Peyer's patch (tissue), 4 donors: ENCODE measurements around the gene MAP2K5. TPM values are rescaled to one million over a fixed set of nuclear protein-coding genes. Genes with fewer than 3 reads are reported as not detected.

ENCODE experiments used
- DNase-seq, 3 donors: peaks; one replicate each; pipeline ENCODE4 v3.0.0-alpha.2; 2017 to 2019
- H3K27ac ChIP-seq, 4 donors: fragments of 200-600 bp; sonication (generic); one replicate each; pipeline ENCODE4 v1.5.1; 2016 to 2019
- H3K27me3 ChIP-seq, 2 donors: fragments of 200-600 bp; sonication (generic); one replicate each; pipeline ENCODE4 v1.5.1; 2019
- H3K36me3 ChIP-seq, 3 donors: fragments of 200-600 bp; sonication (generic); one replicate each; pipeline ENCODE4 v1.5.1; 2016 to 2019
- H3K4me1 ChIP-seq, 4 donors: fragments of 200-600 bp; sonication (generic); one replicate each; pipeline ENCODE4 v1.5.1; 2016 to 2019
- H3K4me3 ChIP-seq, 4 donors: fragments of 200-600 bp; sonication (generic); 1 replicate in 3 of 4; 2 replicates in 1 of 4; pipeline ENCODE4 v1.5.1; 2016 to 2019; ENCODE audit warnings: mild to moderate bottlenecking in 1 of 4
- H3K9me3 ChIP-seq, 4 donors: fragments of 200-600 bp; sonication (generic); one replicate each; pipeline ENCODE4 v1.5.1; 2016 to 2019; ENCODE audit warnings: mild to moderate bottlenecking in 1 of 4
- CTCF ChIP-seq, 6 experiments: fragments of 450-650 bp in 4 of 6; fragments of 200-600 bp in 2 of 6; sonication (generic) in 1 of 6; IDR thresholded peaks; one replicate each; pipeline ENCODE4 v1.5.1; 2017 to 2019; ENCODE audit warnings: antibody characterized with exemption in 6 of 6, mild to moderate bottlenecking in 3 of 6, moderate library complexity in 1 of 6
- POLR2A ChIP-seq, 2 donors: fragments of 450-650 bp; IDR thresholded peaks; one replicate each; pipeline ENCODE4 v1.5.1; 2017; ENCODE audit warnings: antibody characterized with exemption in 2 of 2, mild to moderate bottlenecking in 2 of 2, moderate library complexity in 2 of 2
- total RNA-seq, 4 donors: library from RNA; depleted of rRNA; stranded (reverse); fragments of >200 nt; gene quantifications; one replicate each; pipeline ENCODE4 v1.1.0, GENCODE V29; 2016

The MAP2K5 gene
- total RNA-seq, 4 donors from 2014 or later = 14.0 to 50.3 (median 21.2) TPM

DNA sequence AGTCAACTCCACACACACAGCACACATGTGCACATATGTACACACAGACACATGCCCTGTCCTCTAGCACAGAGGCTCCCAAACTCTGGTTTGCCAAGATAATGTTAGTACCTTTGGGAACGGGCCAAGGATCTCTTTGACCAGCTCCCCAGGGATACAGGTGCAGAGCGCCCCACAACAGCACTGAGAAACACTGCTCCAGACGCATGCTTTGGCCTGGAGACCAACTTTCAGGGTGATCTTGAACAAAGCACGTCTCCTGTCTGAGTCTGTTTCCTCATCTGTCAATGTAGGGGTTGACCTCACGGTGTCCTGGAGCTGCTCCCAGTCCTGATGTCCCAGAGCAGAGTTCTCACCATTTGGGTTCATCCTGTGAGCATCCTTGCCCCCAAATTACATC, 266.9 kb downstream of the MAP2K5 start:
- Histone ChIP-seq H3K9me3 (no peaks in the 10 kb centered on the region), H3K4me3 (no peak overlapping the region), H3K27me3 (no peaks in the 10 kb centered on the region), H3K36me3 (no peaks in the 10 kb centered on the region), H3K27ac (no peak overlapping the region), H3K4me1 (no peaks in the 10 kb centered on the region)
- no peak for TF ChIP-seq POLR2A (IDR thresholded peaks at IDR 0.05)
- TF ChIP-seq CTCF (IDR thresholded peaks at IDR 0.05) = no peak
- DNase-seq = peak in 1 of 3 donors; percentile 21

- Histone ChIP-seq H3K4me1 (no peaks in the 10 kb centered on the region), H3K27ac (no peak overlapping the region), H3K36me3 (no peaks in the 10 kb centered on the region), H3K9me3 (no peaks in the 10 kb centered on the region), H3K27me3 (no peaks in the 10 kb centered on the region), H3K4me3 (no peak overlapping the region)
- DNase-seq = no peak
- TF ChIP-seq POLR2A (IDR thresholded peaks at IDR 0.05) (no peak), CTCF (IDR thresholded peaks at IDR 0.05) (no peak)
Observed at GRCh38 chr15:67809866-67810265, 267.4 kb downstream of the MAP2K5 start.

- Histone ChIP-seq H3K4me3 (no peak overlapping the region), H3K27me3 (no peaks in the 10 kb centered on the region), H3K27ac (no peak overlapping the region), H3K9me3 (no peaks in the 10 kb centered on the region), H3K36me3 (no peaks in the 10 kb centered on the region), H3K4me1 (no peaks in the 10 kb centered on the region)
- TF ChIP-seq CTCF (IDR thresholded peaks at IDR 0.05) (no peak), POLR2A (IDR thresholded peaks at IDR 0.05) (no peak)
- peak in 1 of 3 donors; percentile 29 for DNase-seq
Observed at GRCh38 chr15:67812241-67812644, 269.7 kb downstream of the MAP2K5 start.

DNA sequence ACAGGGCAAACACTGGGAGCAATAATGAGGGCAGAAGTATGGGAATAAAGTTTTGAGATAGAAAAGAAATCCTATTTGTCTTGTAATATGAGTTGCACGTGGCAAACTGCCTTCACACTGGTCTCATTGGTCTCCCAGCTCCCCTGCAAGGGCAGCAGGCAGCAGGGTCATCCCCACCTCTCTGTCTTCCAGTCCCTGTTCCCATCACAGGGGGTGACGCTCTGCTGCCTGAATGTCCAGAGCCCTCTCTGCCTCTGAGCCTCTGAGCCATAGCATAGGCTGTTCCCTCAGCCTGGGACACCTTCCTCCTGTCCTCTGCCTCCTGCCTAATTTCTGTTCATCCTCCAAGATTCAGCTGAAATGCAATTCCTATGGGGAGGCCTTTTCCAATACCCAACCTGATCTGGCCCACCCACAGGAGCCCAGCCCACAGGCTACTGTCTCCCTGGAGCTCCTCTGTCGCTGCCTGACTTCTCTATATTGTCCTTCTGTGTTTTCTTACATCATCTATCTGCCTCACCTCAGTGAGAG, 270.7 kb downstream of the MAP2K5 start:
- no peaks in the 10 kb centered on the region for H3K4me1 ChIP-seq
- no peaks in the 10 kb centered on the region for H3K36me3 ChIP-seq
- H3K4me3 ChIP-seq = no peak overlapping the region
- no peaks in the 10 kb centered on the region for H3K27me3 ChIP-seq
- TF ChIP-seq POLR2A (IDR thresholded peaks at IDR 0.05) (no peak), CTCF (IDR thresholded peaks at IDR 0.05) (no peak)
- peak in 1 of 3 donors; percentile 13 for DNase-seq
- no peak overlapping the region for H3K27ac ChIP-seq
- no peaks in the 10 kb centered on the region for H3K9me3 ChIP-seq

DNA sequence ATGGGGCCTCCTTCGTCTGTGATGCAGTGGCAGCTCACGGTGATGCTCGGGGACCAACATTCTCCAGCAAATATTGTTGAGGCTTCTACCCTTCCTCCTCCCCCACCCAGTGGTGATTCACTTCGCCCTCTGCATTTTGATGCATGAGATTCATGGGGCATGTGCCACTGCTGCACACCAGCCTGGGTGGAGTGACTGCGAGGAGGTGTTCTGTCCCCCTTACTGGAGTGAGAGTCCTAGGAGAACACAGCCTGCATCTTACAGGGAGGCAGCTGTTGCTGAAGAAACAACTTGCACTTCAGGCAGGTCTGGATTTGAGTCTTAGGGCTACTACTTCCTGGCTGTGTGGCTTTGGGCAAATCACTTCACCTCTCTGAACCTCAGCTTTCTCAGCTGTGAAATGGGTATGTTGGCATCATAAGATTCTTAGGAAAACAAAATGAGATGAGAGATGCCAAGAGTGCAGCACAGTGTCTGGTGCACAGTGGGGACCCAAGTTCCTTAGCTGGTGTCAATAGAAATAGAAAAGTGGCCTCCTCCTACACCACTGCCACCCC, 272.6 kb downstream of the MAP2K5 start:
- Histone ChIP-seq H3K36me3 (no peaks in the 10 kb centered on the region), H3K9me3 (no peaks in the 10 kb centered on the region), H3K27ac (no peak overlapping the region), H3K4me3 (no peak overlapping the region), H3K4me1 (no peaks in the 10 kb centered on the region), H3K27me3 (peaks cover 0 to 10% of the 10 kb centered on the region in 2 donors)
- peak in 1 of 3 donors; percentile 26 for DNase-seq
- no peak for TF ChIP-seq CTCF (IDR thresholded peaks at IDR 0.05)
- no peak for TF ChIP-seq POLR2A (IDR thresholded peaks at IDR 0.05)
